Keratinocyte (primary cell): ENCODE results near the gene CCNY. TPM values are rescaled to one million over a fixed set of nuclear protein-coding genes. Genes with fewer than 3 reads are reported as not detected.

Experiments
- DNase-seq: peaks from one replicate; pipeline ENCODE4 v3.0.0-alpha.2; 2011; ENCODE audit warnings: low read depth, missing footprints, low spot score
- FAIRE-seq: peaks from 2 replicates; lab custom pipeline; 2011; peaks lifted over from hg19 to GRCh38; lab: Jason Lieb, UNC
- H2AFZ ChIP-seq: 2 replicates; pipeline ENCODE4 v1.6.0; 2012; ENCODE audit warnings: low read length, control low read depth, inconsistent platforms; ENCODE audit not compliant: control insufficient read depth
- H3K27ac ChIP-seq: 2 replicates; pipeline ENCODE4 v1.5.1; 2011; ENCODE audit warnings: low read length; ENCODE audit not compliant: control insufficient read depth, insufficient read depth
- H3K27me3 ChIP-seq: 3 replicates; pipeline ENCODE4 v1.6.0; 2011; ENCODE audit warnings: low read length; ENCODE audit not compliant: control insufficient read depth, insufficient read depth; ENCODE audit errors: extremely low read depth
- H3K36me3 ChIP-seq, 2 experiments: 2 replicates in 1 of 2; 3 replicates in 1 of 2; pipeline ENCODE4 v1.5.1; 2011; ENCODE audit warnings: low read length in 2 of 2, mild to moderate bottlenecking in 1 of 2; ENCODE audit not compliant: control insufficient read depth in 2 of 2, insufficient read depth in 2 of 2; ENCODE audit errors: extremely low read depth in 1 of 2
- H3K4me1 ChIP-seq: 3 replicates; pipeline ENCODE4 v1.5.1; 2011; ENCODE audit warnings: low read length; ENCODE audit not compliant: control insufficient read depth, insufficient read depth; ENCODE audit errors: extremely low read depth
- H3K4me2 ChIP-seq: 3 replicates; pipeline ENCODE4 v1.6.0; 2011; ENCODE audit warnings: low read depth, low read length; ENCODE audit not compliant: control insufficient read depth, insufficient read depth; ENCODE audit errors: extremely low read depth
- H3K4me3 ChIP-seq, 3 experiments: fragments of 200-600 bp in 1 of 3; sonication (generic) in 1 of 3; 2 replicates in 2 of 3; 3 replicates in 1 of 3; pipeline ENCODE4 v1.5.1; 2011 to 2016; ENCODE audit warnings: low read length in 3 of 3, mild to moderate bottlenecking in 3 of 3, control low read depth in 2 of 3, inconsistent platforms in 1 of 3, low read depth in 1 of 3, mixed read lengths in 1 of 3, mixed run types in 1 of 3, moderate library complexity in 1 of 3; ENCODE audit not compliant: control insufficient read depth in 2 of 3, insufficient read depth in 2 of 3; ENCODE audit errors: extremely low read depth in 1 of 3
- H3K79me2 ChIP-seq: 2 replicates; pipeline ENCODE4 v1.6.0; 2012; ENCODE audit warnings: low read length; ENCODE audit not compliant: control insufficient read depth, insufficient read depth
- H3K9ac ChIP-seq: 3 replicates; pipeline ENCODE4 v1.6.0; 2011; ENCODE audit warnings: low read length; ENCODE audit not compliant: control insufficient read depth, insufficient read depth; ENCODE audit errors: extremely low read depth
- H3K9me1 ChIP-seq: 3 replicates; pipeline ENCODE4 v1.6.0; 2011; ENCODE audit warnings: low read length; ENCODE audit not compliant: control insufficient read depth, insufficient read depth; ENCODE audit errors: extremely low read depth
- H3K9me3 ChIP-seq: 2 replicates; pipeline ENCODE4 v1.5.1; 2012; ENCODE audit warnings: low read depth, low read length; ENCODE audit not compliant: control insufficient read depth
- H4K20me1 ChIP-seq: 3 replicates; pipeline ENCODE4 v1.6.0; 2011; ENCODE audit warnings: low read length; ENCODE audit not compliant: control insufficient read depth, insufficient read depth; ENCODE audit errors: extremely low read depth
- EZH2 ChIP-seq: IDR thresholded peaks from one replicate; pipeline ENCODE4 v1.6.1; 2012; ENCODE audit warnings: inconsistent platforms, mild to moderate bottlenecking, low read length, moderate library complexity
- dilution Hi-C: fragments of 300-500 bp; cut with MboI; formaldehyde crosslinking; loops from one replicate; pipeline ENCODE4 v1.7.0; 2020; ENCODE audit warnings: low sequenced_read_pairs; ENCODE audit not compliant: extremely low pct_ligation_motif_present
- polyA plus RNA-seq, 5 experiments: library from polyadenylated mRNA; depleted of rRNA in 3 of 5; stranded (reverse) in 3 of 5; stranded (forward) in 1 of 5; unstranded in 1 of 5; fragments of >200 nt; gene quantifications; 1 replicate in 1 of 5; 2 replicates in 3 of 5; 3 replicates in 1 of 5; pipeline versions ENCODE4 v1.2.1 to v1.2.3, GENCODE V29; 2011 to 2012; ENCODE audit warnings: missing spikeins in 2 of 5, low read depth in 1 of 5, low replicate concordance in 1 of 5
- TF ChIP-seq, protein P1 (sequence below), 3 experiments: IDR thresholded peaks in 1 of 3; conservative IDR thresholded peaks in 1 of 3; optimal IDR thresholded peaks in 1 of 3; 2 replicates in 2 of 3; 3 replicates in 1 of 3; pipeline versions ENCODE3 to v1.5.1; 2011; ENCODE audit warnings: low read length in 3 of 3, mild to moderate bottlenecking in 3 of 3, moderate library complexity in 2 of 3, control low read depth in 1 of 3, inconsistent platforms in 1 of 3; ENCODE audit not compliant: insufficient read depth in 2 of 3; ENCODE audit errors: extremely low read depth in 1 of 3

Gene CCNY
- polyA plus RNA-seq, 1 donor (not counting 4 experiments of a cell fraction or from before 2014, with no cell fraction given), result 58.9 TPM

GRCh38 chr10:35294506-35294905 is 41.8 kb upstream of the CCNY start:
- Histone ChIP-seq H3K9me3 (no peaks in the 10 kb centered on the region), H3K36me3 (no peaks in the 10 kb centered on the region), H4K20me1 (no peaks in the 10 kb centered on the region), H2AFZ (no peak overlapping the region), H3K4me2 (no peak overlapping the region), H3K27ac (no peak overlapping the region), H3K9ac (no peak overlapping the region), H3K79me2 (no peaks in the 10 kb centered on the region), H3K9me1 (no peaks in the 10 kb centered on the region), H3K4me1 (peaks cover 1% of the 10 kb centered on the region), H3K27me3 (no peaks in the 10 kb centered on the region), H3K4me3 (no peak overlapping the region)
- dilution Hi-C loops, result no loop called here
- FAIRE-seq (no peak), DNase-seq (no peak)
- no peak for TF ChIP-seq EZH2
- TF ChIP-seq, protein P1, sequence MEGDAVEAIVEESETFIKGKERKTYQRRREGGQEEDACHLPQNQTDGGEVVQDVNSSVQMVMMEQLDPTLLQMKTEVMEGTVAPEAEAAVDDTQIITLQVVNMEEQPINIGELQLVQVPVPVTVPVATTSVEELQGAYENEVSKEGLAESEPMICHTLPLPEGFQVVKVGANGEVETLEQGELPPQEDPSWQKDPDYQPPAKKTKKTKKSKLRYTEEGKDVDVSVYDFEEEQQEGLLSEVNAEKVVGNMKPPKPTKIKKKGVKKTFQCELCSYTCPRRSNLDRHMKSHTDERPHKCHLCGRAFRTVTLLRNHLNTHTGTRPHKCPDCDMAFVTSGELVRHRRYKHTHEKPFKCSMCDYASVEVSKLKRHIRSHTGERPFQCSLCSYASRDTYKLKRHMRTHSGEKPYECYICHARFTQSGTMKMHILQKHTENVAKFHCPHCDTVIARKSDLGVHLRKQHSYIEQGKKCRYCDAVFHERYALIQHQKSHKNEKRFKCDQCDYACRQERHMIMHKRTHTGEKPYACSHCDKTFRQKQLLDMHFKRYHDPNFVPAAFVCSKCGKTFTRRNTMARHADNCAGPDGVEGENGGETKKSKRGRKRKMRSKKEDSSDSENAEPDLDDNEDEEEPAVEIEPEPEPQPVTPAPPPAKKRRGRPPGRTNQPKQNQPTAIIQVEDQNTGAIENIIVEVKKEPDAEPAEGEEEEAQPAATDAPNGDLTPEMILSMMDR (optimal IDR thresholded peaks at IDR 0.05 in 1 of 3, IDR thresholded peaks at IDR 0.05 in 1 of 3, conservative IDR thresholded peaks at IDR 0.05 in 1 of 3; ENCODE audit: extremely low read depth in 1 of 3, insufficient read depth in 2 of 3, low read length in 3 of 3), result no peak

GRCh38 chr10:35299016-35299415 is 37.3 kb upstream of the CCNY start:
- Histone ChIP-seq H2AFZ (no peak overlapping the region), H3K9me3 (no peaks in the 10 kb centered on the region), H3K27ac (no peak overlapping the region), H3K9ac (no peak overlapping the region), H3K27me3 (no peaks in the 10 kb centered on the region), H3K36me3 (no peaks in the 10 kb centered on the region), H4K20me1 (no peaks in the 10 kb centered on the region), H3K9me1 (no peaks in the 10 kb centered on the region), H3K4me1 (peaks cover 11% of the 10 kb centered on the region), H3K4me2 (no peak overlapping the region), H3K4me3 (no peak overlapping the region), H3K79me2 (no peaks in the 10 kb centered on the region)
- TF ChIP-seq, protein P1 (optimal IDR thresholded peaks at IDR 0.05 in 1 of 3, IDR thresholded peaks at IDR 0.05 in 1 of 3, conservative IDR thresholded peaks at IDR 0.05 in 1 of 3; ENCODE audit: extremely low read depth in 1 of 3, insufficient read depth in 2 of 3, low read length in 3 of 3), result no peak
- no peak for TF ChIP-seq EZH2
- dilution Hi-C loops, result no loop called here
- DNase-seq (no peak), FAIRE-seq (no peak)
